Hypothalamus (tissue), 51 donors: ENCODE measurements around the gene ANO9.

ENCODE experiments used
- DNase-seq, 51 donors: peaks; one replicate each; lab custom pipeline; 2025; lab: John Stamatoyannopoulos, UW

The ANO9 gene, protein sequence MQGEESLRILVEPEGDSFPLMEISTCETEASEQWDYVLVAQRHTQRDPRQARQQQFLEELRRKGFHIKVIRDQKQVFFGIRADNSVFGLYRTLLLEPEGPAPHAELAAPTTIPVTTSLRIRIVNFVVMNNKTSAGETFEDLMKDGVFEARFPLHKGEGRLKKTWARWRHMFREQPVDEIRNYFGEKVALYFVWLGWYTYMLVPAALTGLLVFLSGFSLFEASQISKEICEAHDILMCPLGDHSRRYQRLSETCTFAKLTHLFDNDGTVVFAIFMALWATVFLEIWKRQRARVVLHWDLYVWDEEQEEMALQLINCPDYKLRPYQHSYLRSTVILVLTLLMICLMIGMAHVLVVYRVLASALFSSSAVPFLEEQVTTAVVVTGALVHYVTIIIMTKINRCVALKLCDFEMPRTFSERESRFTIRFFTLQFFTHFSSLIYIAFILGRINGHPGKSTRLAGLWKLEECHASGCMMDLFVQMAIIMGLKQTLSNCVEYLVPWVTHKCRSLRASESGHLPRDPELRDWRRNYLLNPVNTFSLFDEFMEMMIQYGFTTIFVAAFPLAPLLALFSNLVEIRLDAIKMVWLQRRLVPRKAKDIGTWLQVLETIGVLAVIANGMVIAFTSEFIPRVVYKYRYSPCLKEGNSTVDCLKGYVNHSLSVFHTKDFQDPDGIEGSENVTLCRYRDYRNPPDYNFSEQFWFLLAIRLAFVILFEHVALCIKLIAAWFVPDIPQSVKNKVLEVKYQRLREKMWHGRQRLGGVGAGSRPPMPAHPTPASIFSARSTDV

DNA sequence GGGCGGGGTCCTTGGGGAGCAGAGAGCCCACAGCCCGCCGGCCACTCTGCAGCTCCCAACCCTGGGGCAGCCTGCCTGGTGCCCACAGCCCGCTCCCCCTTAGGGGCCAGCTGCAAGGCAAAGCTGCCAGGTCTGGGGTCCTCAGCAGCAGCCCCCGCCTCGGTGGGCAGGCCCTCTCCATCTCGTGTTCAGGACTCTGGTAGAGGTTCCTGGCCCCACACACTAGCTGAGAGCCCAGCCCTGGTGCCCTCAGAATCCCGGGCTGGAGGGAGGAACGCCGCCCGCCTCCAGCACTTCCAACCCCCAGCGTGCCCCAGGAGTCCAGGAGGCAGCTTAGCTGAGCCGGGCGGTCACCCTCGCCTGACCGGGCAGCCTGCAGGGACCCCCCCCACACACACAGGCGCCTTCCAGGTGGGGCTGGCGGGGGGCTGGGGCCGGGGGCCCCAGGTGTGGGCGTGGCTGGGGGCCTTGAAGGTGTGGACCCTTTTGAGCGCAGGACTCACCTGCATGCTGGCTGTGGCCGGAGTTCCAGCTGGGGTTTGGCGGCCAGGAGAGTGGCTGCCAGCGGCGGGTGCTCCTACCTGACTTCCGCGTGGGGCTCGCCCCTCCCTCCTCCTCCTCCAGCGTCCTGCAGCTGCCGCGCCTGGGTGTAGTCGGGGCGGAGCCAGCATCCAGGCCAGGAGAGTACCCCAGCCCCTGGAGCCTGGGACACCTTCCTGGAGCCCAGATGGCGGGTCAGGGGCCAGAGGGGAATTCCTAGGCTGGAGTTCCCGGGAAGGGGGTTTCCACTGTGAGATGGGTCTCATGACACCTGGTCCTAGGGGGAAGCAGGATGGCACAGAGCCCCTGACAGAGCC lies at the start of gene ANO9:
Gene ANO9, minus strand, starts transcription at position 594 of the 857 bp plus-strand sequence. Its CDS starts 85 bp downstream, at position 509.
- no peak for DNase-seq

DNA sequence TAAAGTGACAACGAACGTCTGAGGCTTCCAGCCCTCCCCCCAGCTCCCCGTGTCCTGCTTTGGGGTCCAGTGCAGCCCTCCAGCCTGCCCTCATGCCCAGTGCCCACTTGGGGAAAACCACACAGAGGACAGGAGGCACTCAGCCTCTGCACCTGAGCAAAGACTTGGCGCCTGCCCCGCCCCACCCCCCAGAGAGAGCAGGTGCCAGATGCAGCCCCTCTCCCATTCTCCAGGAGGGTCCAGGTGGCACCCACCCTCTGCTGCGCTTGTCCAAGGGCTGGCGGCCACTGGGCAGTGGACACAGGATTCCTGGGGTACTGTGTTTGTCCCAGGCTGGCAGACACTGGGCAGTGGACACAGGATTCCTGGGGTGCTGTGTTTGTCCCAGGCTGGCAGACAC lies 49.5 kb upstream of the ANO9 start:
- DNase-seq: no peak

DNA sequence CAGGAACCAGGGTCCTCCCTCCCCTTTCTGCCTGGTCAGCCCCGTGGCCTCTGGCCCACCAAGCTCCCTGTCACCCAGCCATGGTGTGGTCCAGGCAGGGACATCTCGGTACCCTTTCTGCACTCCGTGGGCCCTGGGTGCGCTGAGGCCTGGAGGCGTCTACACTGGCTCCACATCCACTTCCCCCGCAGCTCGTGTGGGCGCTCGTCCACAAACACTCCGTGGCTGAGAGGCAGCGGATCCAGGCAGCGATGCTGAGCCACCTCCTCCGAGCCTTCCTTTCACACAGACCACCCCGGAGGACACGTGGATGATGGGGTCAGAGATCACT lies 49.1 kb upstream of the ANO9 start:
- DNase-seq: no peak

DNA sequence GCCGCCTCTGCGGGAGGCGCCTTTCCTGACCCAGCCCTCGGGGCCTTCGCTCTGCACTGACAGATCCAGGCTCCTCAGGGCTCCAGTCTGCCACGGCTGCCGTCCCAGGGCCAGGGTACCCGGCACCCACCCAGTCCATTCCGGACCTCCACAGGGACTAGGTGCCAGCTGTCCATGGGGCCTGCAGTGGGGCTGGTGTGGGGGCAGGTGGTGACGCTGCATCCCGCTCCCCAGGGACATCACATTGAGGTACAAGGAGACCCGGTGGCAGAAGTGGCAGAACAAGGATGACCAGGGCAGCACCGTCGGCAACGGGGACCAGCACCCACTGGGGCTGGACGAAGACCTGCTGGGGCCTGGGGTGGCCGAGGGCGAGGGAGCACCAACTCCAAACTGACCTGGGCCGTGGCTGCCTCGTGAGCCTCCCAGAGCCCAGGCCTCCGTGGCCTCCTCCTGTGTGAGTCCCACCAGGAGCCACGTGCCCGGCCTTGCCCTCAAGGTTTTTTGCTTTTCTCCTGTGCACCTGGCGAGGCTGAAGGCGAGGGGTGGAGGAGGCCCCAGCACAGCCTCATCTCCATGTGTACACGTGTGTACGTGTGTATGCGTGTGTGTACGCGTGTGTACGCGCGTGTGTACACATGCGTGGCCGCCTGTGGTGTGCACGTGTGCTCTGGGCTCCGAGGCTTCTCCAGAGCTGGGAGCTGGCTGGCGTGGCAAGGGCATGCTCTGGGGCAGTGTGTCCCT lies 48.5 kb upstream of the ANO9 start:
- DNase-seq: no peak

DNA sequence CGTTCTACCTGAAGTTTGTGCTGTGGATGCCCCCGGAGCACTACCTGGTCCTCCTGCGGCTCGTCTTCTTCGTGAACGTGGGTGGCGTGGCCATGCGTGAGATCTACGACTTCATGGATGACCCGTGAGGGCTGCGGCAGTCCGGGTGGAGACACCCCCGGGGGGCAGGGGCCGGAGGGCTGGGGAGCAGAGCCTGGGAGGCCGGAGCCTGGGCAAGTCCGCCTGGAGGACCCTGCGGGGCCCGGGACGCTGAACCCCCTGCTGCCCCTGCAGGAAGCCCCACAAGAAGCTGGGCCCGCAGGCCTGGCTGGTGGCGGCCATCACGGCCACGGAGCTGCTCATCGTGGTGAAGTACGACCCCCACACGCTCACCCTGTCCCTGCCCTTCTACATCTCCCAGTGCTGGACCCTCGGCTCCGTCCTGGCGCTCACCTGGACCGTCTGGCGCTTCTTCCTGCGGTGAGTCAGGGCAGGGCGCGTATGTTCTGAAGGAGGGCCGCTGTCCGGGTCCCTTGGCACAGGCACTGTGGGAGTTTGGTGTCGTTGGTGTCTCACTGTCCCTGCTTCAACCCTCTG lies 47.9 kb upstream of the ANO9 start:
- no peak for DNase-seq

DNA sequence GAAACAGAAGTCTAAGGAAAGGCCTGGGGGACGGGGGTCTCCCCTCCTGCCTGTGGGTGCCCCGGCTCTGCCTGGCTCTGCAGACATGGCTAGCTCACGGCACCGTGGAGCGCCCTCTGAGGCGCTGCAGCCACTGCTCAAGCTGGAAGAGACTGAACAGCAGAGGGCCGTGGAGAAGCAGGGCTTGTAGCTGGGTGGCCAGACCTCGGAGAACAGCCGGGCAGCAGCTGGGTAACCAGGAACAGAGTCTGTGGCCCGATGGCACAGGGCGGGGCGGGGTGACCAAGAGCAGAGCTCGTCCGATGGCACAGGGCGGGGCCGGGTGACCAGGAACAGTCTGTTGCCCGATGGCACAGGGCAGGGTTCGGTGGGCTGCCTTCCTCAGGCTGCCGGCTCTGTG lies 47.2 kb upstream of the ANO9 start:
- DNase-seq: peak in 2 of 51 donors; percentile 19 to 25

DNA sequence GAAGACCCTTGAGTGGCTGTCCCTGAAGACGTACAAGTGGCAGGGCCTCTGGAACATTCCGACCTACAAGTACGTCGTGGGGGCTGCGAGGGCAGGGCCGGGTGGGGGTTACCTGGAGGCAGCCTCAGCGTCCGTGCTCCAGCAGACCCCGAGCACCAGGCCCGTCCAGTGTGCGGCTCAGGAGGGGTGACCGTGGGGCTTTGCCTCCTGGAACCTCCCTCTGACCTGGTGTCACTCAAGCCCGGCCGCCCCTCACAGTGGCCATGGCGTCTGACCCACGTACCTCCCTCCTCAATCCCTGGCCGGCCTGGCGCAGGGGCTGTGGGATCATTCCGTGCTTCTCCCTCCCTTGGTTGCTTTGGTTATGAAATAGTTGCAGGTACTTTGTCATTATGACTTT lies 46.8 kb upstream of the ANO9 start:
- DNase-seq: no peak

DNA sequence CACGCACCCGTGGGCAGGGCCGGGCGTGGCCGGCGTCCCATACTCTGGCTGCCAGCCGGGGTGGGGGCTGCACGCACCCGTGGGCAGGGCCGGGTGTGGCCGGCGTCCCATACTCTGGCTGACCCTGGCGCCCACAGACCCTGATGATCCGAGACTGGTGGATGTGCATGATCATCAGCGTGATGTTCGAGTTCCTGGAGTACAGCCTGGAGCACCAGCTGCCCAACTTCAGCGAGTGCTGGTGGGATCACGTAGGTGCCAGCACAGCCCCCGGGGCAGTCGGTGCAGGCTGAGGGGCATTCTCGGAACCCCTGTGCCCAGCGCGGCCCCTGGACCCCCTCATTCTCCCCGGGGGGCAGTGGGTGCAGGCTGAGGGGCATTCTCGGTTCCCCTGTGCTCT lies 46.3 kb upstream of the ANO9 start:
- DNase-seq: no peak

DNA sequence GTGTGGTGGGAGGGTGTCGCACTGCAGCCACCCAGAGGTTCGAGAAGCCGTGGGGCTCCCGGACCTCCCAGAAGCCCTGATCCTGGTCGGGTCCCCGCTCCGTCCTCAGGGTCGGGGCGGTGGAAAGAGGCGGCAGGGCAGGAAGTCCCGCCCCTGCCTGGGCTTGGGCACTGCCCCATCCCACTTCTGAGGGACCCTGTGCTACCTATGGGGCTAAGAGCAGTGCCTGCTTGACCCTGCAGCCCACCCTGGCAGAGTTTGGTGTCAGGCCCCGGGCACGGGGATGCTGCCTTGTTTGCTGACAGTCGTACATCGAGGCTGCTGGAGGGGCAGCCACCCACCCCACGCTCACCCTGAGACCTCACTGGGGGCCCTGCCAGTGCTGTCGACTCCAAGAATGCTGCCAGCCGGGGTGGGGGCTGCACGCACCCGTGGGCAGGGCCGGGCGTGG lies 45.8 kb upstream of the ANO9 start:
- DNase-seq: no peak

DNA sequence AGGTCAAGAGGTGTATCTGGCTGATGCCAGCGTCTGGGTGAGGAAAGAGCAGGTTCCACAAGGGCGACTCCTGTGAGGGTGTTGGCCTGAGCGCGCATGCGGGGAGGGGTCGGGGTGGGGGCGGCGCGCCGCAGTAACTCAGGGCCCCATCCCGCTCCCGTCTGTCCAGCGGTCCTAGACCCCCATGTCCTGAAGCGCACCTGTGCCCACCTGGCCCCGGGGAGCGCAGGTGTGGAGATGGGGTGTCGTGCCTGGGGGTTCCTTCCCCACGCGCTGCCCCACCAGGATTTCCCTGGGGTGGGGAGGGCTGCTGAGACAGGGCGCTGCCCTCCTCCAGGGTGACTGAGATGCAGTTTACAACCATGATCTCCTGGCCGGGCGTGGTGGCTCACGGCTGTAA lies 44.4 kb upstream of the ANO9 start:
- DNase-seq: no peak

DNA sequence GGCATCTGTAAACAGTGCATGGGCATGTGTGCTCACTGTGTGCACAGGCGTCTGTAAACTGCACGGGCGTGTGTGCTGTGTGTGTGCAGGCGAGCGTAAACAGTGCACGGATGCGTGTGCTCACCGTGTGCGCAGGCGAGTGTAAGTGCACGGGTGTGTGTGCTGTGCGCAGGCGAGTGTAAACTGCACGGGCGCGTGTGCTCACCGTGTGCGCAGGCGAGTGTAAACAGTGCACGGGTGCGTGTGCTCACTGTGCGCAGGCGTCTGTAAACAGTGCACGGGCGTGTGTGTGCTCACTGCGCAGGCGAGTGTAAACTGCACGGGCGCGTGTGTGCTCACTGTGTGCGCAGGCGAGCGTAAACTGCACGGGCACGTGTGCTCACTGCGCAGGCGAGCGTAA lies 42.8 kb upstream of the ANO9 start:
- no peak for DNase-seq

DNA sequence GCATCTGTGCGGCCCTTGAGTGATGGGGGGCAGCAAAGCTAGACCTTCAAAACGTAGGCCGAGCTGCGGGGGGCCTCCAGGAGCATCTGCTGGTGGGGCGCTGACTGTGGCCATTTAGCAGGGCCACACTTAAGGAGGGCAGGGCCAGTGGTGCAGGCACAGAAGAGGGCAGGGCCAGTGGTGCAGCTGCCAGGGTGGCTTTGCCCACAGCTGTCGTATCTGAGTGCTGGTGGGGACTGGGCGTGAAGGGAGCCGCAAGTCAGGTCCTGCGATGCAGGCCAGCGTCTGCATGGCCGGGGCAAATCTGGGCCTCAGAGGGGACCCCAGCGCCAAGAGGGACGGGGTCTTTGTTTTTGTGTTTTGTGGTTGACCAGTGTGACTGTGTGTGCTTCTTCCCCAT lies 37.5 kb upstream of the ANO9 start:
- peak in 5 of 51 donors; percentile 23 to 42 (median 35) for DNase-seq

DNA sequence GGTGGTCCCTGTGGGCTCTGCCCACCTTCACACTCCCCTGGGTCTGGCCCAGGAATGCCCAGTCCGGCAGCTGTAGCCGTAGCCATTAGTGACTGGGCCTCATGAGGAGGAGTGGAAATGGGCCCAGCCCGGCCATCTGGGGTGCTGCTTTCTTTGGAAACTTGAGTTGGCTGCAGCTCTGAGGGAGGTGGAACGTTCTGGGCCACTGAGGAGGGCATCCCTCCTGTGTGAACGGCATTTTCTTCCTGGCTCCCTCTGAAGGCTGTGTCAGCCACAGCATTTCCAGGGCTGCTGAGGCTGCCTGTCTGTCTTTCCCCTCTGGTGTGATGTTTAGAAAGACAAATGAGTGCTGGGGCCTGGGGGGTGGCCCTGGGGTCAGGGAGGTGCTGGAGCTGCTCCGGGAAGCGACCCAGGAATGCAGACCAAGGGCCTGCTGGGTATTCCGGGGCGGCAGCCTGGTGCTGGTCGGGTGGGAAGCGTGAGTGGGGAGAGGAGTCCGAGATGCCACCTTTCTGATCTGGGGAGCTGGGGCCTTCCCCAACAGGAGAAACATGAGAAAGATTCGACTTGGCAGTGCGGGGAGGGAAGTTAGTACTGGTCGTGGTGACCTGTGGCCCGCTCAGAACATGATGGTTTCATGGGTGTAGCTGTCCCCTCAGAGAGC lies 35.4 kb upstream of the ANO9 start:
- DNase-seq: peak in 6 of 51 donors; percentile 12 to 29 (median 22)

DNA sequence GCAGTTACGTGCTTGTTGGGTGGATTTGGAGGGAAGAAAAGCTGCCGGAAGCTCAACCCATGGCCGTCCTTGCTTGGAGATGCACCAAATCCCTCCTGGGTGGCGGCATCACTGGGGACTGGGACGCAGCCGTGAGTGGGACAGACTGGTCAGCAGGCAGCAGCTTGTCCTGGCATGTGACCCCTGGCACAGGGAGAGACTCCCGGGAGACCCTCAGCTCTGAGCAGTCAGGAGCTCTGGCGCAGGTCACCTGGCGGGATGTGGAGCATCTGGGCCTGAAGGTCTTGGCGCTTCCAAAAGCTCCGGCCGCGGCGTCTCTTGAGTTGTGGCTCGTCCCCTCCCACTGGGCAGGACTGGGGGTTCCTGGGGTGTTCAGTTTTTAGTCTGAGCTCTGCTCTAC lies 34.6 kb upstream of the ANO9 start:
- no peak for DNase-seq

DNA sequence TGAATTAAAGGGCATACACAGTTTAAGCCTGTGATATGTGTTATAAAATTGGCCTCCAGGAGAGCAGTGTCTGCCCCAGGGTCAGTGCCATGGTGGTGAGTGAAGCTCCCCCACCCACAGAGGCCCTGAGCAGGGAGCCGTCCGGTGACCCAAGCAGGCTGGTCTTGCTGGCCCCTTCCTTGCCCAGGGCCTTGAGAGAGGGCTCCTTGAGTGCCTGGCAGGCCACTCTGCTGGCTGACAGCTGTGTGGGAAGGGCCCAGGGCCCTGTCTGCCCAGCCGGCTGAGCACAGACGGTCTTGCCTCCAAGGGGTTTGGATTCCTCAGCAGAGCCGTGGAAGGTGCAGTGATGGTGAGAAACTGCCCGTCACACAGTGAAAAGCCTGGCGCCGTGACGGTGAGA lies 34.1 kb upstream of the ANO9 start:
- no peak for DNase-seq

DNA sequence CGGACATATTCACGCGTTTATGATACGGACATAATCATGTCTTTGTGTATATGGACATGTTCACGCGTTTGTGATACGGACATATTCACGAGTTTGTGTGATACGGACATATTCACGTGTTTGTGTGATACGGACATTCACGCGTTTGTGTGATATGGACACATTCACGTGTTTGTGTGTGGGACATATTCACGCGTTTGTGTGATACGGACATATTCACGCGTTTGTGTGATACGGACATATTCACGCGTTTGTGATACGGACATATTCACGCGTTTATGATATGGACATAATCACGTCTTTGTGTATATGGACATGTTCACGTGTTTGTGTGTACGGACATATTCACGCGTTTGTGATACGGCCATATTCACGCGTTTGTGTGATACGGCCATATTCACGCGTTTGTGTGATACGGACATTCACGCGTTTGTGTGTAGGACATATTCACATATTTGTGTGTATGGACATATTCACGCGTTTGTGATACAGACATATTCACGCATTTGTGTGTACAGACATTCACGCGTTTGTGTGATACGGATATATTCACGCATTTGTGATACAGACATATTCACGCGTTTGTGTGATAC lies 33.2 kb upstream of the ANO9 start:
- no peak for DNase-seq

DNA sequence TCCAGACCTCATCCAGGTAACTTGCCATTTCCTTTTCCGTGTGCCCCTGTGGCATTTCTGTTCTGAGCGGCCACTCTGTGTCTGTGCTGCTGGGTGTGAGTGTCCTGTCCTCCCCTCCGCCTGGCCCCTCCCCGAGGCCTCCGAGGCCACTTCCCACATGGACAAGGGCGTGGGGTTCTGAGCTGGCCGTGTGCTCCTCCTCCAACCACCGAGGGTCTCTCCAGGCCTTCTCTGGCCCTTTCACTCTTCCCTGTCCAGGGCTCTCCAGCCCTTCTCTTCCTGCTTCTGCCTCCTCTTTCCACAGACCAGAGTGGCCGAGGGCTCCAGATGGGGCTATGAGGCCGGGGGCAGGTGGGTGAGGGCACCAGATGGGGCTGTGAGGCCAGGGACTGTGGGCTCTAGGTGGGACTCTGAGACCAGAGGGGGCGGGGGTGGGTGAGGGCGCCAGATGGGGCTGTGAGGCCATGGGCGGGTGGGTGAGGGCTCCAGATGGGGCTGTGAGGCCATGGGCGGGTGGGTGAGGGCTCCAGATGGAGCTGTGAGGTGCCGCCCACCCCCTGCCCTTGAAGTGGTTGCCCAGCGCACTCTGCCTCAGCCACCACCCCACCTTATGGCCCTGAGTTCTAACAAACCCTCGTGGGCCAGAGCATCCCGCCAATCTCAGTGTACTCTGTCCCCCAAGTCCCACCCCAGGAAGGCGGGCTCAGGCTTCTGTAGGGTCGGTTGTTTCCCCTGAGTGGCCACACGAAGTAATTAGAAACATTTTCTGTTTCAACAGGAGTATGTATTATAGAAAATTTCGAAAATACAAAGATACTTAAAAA lies 32.4 kb upstream of the ANO9 start:
- DNase-seq: no peak

DNA sequence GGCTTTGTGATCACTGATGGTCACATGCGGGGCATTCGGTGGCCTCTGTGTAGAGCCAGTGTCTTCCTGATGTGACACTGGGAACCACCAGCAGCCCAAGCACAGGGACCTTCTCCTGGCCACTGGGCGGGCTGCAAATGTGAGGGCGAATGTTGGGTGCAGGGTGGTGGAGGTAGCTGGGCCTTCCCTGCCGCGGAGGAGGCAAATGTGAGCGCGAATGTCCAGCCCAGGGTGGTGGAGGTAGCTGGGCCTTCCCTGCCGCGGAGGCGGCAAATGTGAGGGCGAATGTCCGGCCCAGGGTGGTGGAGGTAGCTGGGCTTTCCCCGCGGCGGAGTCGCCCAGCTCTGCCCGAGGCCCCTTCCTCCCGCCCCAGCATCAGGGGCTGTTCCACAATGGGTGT lies 31.6 kb upstream of the ANO9 start:
- DNase-seq: no peak
